ENCODE results near the gene ZBTB39. TPM values are rescaled to one million over a fixed set of nuclear protein-coding genes. Genes with fewer than 3 reads are reported as not detected.

ZBTB39 gene
- total RNA-seq, 1 experiment from 2014 or later, result 5.8 TPM

DNA sequence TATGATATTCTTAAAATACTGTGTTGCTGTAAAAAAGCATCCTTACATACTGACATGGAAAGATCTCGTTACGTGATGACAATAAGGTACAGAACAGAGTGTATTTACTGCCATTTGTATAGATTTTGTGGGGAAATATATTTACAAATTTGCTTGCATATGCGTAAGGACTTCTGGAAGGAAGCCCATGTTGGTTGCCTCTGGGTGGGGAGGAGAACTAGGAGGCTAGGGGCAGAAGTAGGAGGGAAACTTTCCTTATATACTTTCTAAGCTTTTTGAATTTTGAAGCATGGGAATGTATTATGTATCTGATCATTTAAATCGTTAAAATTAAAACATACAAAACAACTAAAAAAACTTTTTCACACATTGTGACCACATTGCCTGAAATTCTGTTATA lies 33.9 kb upstream of the ZBTB39 start:
- Histone ChIP-seq H3K9me3 (ENCODE audit: control insufficient read depth, insufficient read depth, low read depth, low read length) (no peaks in the 10 kb centered on the region), H3K27me3 (ENCODE audit: control insufficient read depth, insufficient read depth, low read length) (peaks cover 17% of the 10 kb centered on the region), H3K4me3 (ENCODE audit: low read depth in 2 of 2, low read length in 2 of 2) (no peak overlapping the region), H3K36me3 (ENCODE audit: control insufficient read depth, insufficient read depth, low read length) (no peaks in the 10 kb centered on the region), H3K27ac (ENCODE audit: low read length) (no peak overlapping the region), H3K4me1 (ENCODE audit: control insufficient read depth, insufficient read depth, low read length) (no peaks in the 10 kb centered on the region)
- ChIA-PET CTCF (no interaction called here), POLR2A (no interaction called here)
- intact Hi-C loops (cut with micrococcal nuclease; ENCODE audit: unreplicated experiment), result no loop called here
- TF ChIP-seq, protein P1, sequence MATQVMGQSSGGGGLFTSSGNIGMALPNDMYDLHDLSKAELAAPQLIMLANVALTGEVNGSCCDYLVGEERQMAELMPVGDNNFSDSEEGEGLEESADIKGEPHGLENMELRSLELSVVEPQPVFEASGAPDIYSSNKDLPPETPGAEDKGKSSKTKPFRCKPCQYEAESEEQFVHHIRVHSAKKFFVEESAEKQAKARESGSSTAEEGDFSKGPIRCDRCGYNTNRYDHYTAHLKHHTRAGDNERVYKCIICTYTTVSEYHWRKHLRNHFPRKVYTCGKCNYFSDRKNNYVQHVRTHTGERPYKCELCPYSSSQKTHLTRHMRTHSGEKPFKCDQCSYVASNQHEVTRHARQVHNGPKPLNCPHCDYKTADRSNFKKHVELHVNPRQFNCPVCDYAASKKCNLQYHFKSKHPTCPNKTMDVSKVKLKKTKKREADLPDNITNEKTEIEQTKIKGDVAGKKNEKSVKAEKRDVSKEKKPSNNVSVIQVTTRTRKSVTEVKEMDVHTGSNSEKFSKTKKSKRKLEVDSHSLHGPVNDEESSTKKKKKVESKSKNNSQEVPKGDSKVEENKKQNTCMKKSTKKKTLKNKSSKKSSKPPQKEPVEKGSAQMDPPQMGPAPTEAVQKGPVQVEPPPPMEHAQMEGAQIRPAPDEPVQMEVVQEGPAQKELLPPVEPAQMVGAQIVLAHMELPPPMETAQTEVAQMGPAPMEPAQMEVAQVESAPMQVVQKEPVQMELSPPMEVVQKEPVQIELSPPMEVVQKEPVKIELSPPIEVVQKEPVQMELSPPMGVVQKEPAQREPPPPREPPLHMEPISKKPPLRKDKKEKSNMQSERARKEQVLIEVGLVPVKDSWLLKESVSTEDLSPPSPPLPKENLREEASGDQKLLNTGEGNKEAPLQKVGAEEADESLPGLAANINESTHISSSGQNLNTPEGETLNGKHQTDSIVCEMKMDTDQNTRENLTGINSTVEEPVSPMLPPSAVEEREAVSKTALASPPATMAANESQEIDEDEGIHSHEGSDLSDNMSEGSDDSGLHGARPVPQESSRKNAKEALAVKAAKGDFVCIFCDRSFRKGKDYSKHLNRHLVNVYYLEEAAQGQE (IDR thresholded peaks at IDR 0.05; ENCODE audit: insufficient read depth in 1 of 2, low read depth in 2 of 2, low read length in 1 of 2), result no peak
- TF ChIP-seq, protein P2, sequence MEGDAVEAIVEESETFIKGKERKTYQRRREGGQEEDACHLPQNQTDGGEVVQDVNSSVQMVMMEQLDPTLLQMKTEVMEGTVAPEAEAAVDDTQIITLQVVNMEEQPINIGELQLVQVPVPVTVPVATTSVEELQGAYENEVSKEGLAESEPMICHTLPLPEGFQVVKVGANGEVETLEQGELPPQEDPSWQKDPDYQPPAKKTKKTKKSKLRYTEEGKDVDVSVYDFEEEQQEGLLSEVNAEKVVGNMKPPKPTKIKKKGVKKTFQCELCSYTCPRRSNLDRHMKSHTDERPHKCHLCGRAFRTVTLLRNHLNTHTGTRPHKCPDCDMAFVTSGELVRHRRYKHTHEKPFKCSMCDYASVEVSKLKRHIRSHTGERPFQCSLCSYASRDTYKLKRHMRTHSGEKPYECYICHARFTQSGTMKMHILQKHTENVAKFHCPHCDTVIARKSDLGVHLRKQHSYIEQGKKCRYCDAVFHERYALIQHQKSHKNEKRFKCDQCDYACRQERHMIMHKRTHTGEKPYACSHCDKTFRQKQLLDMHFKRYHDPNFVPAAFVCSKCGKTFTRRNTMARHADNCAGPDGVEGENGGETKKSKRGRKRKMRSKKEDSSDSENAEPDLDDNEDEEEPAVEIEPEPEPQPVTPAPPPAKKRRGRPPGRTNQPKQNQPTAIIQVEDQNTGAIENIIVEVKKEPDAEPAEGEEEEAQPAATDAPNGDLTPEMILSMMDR (IDR thresholded peaks at IDR 0.05), result no peak
- TF ChIP-seq TCF7L2 (IDR thresholded peaks at IDR 0.05; ENCODE audit: low read depth, low read length), result no peak
- no peak for TF ChIP-seq SIN3A (IDR thresholded peaks at IDR 0.05; ENCODE audit: borderline replicate concordance, insufficient read depth, low read depth, low read length)
- no peak for TF ChIP-seq POLR2AphosphoS5 (IDR thresholded peaks at IDR 0.05; ENCODE audit: low read depth, low read length)
- no peak for ATAC-seq
- in situ Hi-C loops (cut with HindIII; ENCODE audit: low pct_unique_long_range_greater_than_20kb, low sequenced_read_pairs), result no loop called here
- BruUV-seq (replicated peaks), result no TSS peak
- DNase-seq (ENCODE audit: low read depth, low spot score), result no peak

DNA sequence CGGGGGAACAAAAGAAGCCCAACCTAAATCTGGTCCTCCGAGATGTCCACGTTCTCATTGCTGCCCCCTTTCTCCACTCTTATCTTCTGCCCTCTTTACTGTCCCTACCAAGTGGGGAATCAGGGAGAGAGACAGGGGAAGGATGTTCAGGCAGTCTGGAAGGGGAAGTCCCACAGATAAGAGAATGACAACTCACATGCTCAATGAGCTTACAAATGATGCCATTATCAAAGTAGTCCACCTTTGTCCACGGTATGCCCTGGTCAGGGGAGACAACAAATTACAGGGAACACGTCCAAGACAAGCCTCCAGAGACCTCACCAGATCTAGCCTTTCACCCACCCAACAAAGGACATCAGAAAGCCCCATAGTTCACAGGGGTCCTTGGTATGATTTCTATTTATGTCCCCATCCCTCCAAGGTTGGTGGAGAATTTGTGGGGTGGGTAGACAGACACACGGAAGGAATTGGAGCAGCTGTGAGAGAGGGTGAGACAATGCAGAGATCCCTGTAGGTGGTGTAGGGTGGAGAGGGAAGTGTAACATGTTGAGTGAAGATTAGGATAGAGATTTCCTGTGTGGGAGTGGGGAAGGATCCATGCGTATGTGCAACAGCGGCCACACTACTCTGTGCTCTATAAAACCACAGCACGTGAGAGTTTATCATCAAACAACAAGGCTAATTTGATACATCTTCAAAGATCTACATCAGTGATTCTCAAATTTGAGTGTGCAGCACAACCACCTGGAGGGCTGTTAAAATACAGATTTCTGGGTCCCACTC lies 32.9 kb upstream of the ZBTB39 start:
- no peaks in the 10 kb centered on the region for H3K4me1 ChIP-seq (ENCODE audit: control insufficient read depth, insufficient read depth, low read length)
- no peaks in the 10 kb centered on the region for H3K9me3 ChIP-seq (ENCODE audit: control insufficient read depth, insufficient read depth, low read depth, low read length)
- no peaks in the 10 kb centered on the region for H3K36me3 ChIP-seq (ENCODE audit: control insufficient read depth, insufficient read depth, low read length)
- TF ChIP-seq TCF7L2 (IDR thresholded peaks at IDR 0.05; ENCODE audit: low read depth, low read length), result no peak
- no peak for TF ChIP-seq POLR2AphosphoS5 (IDR thresholded peaks at IDR 0.05; ENCODE audit: low read depth, low read length)
- TF ChIP-seq, protein P2 (IDR thresholded peaks at IDR 0.05), result no peak
- TF ChIP-seq, protein P1 (IDR thresholded peaks at IDR 0.05; ENCODE audit: insufficient read depth in 1 of 2, low read depth in 2 of 2, low read length in 1 of 2), result no peak
- TF ChIP-seq SIN3A (IDR thresholded peaks at IDR 0.05; ENCODE audit: borderline replicate concordance, insufficient read depth, low read depth, low read length), result no peak
- ATAC-seq, result no peak
- intact Hi-C loops (cut with micrococcal nuclease; ENCODE audit: unreplicated experiment) (no loop called here), in situ Hi-C loops (cut with HindIII; ENCODE audit: low pct_unique_long_range_greater_than_20kb, low sequenced_read_pairs) (no loop called here)
- POLR2A ChIA-PET, result no interaction called here
- DNase-seq (ENCODE audit: low read depth, low spot score), result no peak
- no peak overlapping the region for H3K27ac ChIP-seq (ENCODE audit: low read length)
- no peak overlapping the region for H3K4me3 ChIP-seq (ENCODE audit: low read depth in 2 of 2, low read length in 2 of 2)
- CTCF ChIA-PET, result no interaction called here
- no TSS peak for BruUV-seq (replicated peaks)
- peaks cover 16% of the 10 kb centered on the region for H3K27me3 ChIP-seq (ENCODE audit: control insufficient read depth, insufficient read depth, low read length)
